Choroid plexus epithelial cell (primary cell): ENCODE results near the gene FAM117A.

ENCODE experiments used
- DNase-seq: peaks from one replicate; pipeline ENCODE4 v3.0.0-alpha.2; 2010; ENCODE audit warnings: low read depth
- H3K4me3 ChIP-seq: 2 replicates; pipeline ENCODE4 v1.5.1; 2011; ENCODE audit warnings: low read depth, mild to moderate bottlenecking, control low read depth, low read length, moderate library complexity
- TF ChIP-seq, protein P1 (sequence below): conservative IDR thresholded peaks from 2 replicates; pipeline ENCODE4 v1.5.1; 2011; ENCODE audit warnings: low read depth, mild to moderate bottlenecking, control low read depth, inconsistent platforms, low read length, moderate library complexity

Gene FAM117A

DNA sequence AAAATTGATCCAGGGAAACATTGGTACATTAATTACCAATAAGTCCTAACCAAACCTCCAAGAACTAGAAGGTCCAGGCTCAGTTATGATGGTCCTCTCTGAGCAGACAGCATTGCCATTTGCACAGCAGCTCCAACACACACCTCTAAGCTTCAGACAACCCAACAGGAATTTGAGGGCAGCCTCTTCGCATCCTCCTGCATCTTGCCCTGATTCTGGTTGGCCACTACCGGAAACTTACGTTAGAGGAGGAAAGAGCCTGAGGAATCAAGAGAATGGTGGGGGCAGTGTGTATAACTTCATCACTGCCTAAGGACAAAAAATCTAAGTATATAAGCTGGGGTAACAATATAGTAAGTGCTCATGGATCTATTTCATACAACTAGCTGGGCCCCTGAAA, 15.7 kb downstream of the FAM117A start:
- DNase-seq, result no peak
- TF ChIP-seq, protein P1, sequence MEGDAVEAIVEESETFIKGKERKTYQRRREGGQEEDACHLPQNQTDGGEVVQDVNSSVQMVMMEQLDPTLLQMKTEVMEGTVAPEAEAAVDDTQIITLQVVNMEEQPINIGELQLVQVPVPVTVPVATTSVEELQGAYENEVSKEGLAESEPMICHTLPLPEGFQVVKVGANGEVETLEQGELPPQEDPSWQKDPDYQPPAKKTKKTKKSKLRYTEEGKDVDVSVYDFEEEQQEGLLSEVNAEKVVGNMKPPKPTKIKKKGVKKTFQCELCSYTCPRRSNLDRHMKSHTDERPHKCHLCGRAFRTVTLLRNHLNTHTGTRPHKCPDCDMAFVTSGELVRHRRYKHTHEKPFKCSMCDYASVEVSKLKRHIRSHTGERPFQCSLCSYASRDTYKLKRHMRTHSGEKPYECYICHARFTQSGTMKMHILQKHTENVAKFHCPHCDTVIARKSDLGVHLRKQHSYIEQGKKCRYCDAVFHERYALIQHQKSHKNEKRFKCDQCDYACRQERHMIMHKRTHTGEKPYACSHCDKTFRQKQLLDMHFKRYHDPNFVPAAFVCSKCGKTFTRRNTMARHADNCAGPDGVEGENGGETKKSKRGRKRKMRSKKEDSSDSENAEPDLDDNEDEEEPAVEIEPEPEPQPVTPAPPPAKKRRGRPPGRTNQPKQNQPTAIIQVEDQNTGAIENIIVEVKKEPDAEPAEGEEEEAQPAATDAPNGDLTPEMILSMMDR, result no peak
- H3K4me3 ChIP-seq, result no peak overlapping the region

DNA sequence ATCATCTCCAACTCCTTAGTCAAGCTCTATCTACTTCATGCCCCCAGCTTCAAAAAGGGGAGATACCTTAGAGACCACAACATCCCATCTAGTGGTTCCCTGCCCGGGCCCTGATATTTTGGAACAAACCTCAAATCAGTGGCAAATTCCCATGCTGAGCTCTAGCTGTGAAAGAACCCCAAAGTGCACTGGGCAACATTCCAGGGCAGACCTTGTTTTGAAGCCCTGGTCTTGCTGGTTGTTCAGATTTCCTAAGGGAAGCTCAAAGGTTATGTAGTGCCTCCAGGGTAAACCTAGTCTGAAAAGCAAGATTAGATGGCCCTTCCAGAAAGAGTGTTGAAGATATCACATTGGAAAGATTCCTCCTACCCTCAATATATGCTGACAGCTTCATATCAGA, 16.3 kb downstream of the FAM117A start:
- DNase-seq, result no peak
- TF ChIP-seq, protein P1, result no peak
- no peak overlapping the region for H3K4me3 ChIP-seq

DNA sequence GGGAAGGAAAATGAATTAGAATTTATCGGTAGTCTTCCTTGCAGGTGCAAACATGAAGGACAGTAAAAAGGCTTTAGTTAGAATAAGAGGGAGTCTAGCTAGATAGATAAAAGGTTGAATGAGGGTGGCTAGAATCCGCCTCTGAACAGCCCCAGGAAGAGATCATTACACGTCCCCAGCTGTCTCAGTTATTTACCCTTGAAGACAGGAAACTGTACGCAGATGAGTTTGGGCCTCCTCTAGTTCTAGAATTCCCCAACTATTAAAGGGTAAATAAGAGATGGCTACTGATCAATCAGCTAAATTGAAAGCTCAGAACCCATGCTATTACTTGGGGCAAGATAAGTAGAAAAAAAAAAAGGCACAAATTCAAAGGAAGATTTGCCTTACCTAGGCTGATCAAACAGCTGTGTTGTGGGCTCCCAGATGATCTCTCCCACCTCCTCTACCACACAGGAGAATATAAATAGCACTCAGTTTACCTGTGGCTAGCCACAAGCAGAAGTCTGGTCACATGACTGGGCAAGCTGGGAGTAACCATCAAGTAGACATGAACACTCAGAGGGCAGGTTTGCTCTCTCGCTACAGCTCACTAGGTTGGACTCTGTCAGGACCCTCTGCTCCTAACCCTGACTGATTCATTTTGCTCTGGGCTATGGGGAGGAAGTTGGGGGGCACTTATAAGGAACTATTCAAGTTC, 17.0 kb downstream of the FAM117A start:
- TF ChIP-seq, protein P1, result no peak
- no peak for DNase-seq
- no peak overlapping the region for H3K4me3 ChIP-seq

DNA sequence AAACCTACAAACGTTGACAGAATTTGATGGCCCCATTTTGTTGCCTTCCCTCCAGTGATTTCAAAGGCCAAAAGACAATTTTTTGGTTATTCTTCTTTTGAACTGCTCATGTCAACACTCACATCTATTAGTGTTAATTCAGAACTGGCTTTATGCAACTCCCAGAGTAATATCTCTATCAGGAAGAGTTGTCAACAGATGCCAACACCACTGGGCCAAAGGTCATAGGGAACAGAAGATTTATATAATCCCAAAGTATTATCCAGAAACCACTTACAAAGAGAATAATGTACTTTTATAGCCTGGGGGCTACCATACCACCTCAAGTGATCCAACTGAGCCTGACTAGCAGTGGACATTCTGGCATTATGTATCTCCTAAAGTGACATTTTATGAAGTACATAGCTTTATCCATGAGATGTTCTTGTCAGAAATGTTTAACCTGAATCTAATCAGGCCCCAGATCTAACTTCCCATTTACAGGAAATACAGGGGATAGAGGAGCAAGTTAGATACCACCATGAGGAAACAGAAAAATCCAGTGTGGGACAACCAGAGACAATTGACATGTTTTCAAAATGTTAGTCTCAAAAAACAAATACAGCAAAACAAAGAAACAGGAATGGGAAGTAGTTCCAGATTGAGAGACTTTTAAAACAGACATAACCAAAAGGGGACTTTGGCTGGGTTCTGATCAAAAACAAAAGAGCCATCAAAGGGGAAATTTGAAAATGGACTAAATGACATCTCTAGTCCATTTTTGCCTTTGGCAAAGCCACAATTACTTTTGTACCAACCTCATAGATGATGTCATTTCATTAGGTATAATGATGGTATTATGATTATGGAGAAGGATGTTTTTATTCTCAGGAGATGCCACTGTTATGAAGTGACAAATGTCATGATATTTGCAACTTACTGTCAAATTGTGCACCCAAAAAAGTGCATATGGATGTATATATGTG, 18.5 kb downstream of the FAM117A start:
- TF ChIP-seq, protein P1, result no peak
- DNase-seq, result no peak
- no peak overlapping the region for H3K4me3 ChIP-seq

DNA sequence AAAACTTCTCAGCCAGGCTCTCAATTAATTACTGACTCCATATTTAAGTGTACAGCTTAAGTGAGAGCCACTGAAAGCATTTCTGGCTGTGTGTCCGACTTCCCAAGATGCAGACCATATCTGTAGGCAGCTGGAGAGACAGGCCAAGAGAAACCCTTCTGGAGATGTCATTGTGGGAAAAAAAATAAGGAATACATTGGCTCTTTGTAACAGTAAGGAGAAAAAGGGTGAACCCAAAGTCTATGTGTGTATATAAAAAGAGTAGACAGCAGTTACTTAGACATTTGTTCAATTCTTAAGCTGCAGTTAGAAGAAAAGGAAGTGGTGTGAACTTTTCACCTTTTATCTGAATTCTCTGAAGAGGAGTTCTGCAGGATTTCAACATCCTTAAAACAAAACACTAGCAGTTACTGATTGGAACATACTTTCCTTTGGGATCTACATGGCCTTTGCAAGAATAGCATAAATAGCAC, 21.7 kb downstream of the FAM117A start:
- no peak overlapping the region for H3K4me3 ChIP-seq
- TF ChIP-seq, protein P1, result no peak
- DNase-seq, result peak; percentile 16

DNA sequence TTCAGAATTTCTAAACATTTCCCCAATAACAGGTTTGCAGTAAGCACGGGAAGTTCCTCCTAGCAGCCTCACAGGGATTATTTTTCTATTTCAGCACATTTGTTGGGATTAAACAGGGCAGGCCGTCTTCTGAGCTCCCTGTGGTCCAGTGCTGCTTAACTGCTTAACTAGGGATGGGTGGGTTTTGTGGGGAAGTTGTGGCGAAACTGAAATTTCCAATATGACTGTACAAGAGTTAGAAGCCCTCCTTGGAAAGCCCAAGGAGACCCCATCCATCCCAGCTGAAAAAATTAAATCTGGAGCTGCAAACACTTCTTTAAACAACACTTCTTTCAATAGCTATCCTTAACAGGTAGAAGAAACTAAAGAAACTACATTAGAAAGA, 22.2 kb downstream of the FAM117A start:
- TF ChIP-seq, protein P1, result no peak
- H3K4me3 ChIP-seq, result no peak overlapping the region

More for the DNA sequence above, 22.2 kb downstream of the FAM117A start:
- DNase-seq, result no peak
